Stimulated activated CD4-positive, alpha-beta T cell treated with anti-CD3 and anti-CD28 coated beads, TNF-alpha, amount 100 ng/mL, for 48 hours (primary cell): ENCODE results near the gene KIAA1328.

Source experiments
- DNase-seq, 3 donors: peaks; one replicate each; pipeline ENCODE4 v3.0.0-alpha.2; 2020; ENCODE audit warnings: low read depth in 3 of 3

KIAA1328 gene

GRCh38 chr18:37218022-37218590 is 389.2 kb downstream of the KIAA1328 start:
- DNase-seq = no peak

DNA sequence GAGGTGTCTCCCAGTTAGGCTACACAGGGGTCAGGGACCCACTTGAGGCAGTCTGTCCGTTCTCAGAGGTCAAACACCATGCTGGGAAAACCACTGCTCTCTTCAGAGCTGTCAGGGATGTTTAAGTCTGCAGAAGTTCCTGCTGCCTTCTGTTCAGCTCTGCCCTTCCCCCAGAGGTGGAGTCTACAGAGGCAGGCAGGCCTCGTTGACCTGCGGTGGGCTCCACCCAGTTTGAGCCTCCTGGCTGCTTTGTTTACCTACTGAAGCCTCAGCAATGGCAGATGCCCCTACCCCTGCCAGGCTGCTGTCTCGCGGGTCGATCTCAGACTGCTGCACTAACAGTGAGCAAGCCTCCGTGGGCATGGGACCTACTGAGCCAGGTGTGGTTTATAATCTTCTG is 390.3 kb downstream of the KIAA1328 start:
- no peak for DNase-seq

DNA sequence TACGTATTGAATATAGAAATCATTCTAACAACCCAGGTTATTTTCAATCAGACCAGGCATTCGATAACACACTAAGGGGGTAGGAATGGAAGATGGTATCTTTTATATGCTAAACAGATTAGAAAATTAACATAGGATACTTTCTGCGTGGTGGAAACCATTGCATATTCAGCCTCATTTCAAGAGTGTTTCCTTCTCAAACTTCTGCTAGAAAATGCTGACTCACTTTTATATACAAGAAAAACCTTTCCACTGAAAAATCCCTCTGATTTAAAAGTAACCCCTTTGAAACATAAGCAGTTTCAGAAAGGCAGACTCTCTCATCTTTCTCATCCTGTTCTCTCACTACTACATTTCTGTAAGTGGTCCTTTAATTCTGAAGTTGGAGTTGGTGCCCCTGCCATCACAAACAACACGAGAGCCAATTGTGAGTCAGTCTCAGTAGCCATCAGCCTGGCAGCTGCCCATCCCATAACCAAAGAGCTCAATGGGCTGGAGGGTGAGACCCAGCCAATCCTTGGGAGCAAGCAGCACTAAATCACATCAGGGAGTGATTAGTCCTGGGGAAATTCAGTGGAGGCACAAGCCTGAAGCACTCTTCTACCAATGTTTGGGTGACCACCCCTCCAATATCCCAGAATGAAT is 393.5 kb downstream of the KIAA1328 start:
- DNase-seq = no peak

DNA sequence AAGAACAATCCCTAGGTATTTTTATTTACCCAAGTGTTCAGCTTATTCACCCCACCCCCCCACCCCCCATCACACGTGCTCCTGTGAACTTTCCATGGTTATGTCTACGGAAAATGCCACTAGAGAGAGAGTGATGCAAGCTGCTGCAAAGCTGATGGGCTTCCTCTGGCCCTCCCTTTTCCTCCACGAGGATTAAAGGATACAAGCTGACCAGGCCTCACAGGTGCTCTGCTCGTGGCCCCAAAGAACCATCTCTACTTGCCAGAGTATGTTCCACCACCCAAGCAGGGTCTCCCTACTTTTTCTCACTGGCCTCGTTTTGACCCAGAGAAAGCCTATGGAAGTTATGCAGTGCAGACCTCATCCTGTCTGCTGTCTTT is 394.1 kb downstream of the KIAA1328 start:
- no peak for DNase-seq

GRCh38 chr18:37225279-37225678 is 396.4 kb downstream of the KIAA1328 start:
- DNase-seq = no peak

DNA sequence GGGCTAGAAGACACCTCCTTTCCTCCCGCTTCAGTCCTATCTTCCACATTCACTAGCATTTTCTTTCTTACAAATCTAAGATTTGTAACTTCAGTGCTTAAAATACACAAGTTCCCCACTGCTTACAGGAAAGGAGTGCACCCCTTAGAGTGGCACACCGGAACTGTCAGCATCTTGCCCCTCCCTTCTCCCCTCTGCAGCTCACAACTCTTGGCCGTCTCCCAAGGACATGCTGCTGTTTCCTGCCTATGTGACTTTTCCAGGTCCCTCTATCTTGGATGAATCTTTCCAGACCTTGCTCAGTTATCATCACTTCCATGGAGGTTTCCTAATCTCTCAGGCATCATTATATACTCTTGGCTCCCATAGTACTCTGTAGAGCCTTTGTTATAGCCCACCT is 401.8 kb downstream of the KIAA1328 start:
- DNase-seq = no peak

GRCh38 chr18:37231251-37231650 is 402.3 kb downstream of the KIAA1328 start:
- DNase-seq = no peak

- DNase-seq = no peak
Measured at GRCh38 chr18:37235583-37235982, 406.7 kb downstream of the KIAA1328 start.

DNA sequence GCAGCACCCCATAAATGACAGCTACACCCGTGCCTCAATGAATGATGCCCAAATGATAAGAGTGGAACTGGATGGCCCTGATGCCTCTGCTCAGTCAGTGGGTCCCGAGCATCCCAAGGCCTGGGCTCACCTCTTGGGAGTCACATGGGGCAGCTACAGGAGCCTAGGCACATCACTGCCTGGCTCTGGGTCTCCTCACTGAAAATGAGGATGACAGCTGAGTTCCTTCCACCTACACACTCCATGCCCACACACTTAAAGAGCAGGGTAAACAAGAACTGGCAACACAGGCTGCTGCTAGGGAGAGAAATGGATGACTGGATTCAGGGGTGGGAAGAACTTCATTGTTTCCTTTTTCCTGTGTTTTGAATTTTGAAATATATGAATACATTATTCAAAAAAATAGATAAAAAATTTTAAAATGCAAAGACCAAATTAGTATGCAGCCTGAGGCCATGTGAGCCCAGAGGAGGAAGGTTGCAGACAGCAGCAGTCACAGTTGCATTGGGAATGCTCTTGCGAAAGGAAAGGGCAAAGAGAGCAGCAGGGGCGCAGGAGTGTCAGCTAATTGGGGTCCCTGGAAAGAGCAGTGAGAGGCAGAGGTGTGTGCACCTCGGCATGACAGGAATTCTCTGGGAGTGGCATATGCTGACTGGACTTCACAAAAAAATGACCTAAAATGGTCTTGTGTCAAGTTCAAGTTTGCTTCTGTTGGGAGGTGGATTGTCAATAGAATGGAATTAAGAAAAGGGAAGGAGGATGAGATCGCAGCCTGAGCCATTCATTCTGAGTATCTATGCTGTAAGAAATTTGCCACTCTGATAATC is 409.6 kb downstream of the KIAA1328 start:
- no peak for DNase-seq

DNA sequence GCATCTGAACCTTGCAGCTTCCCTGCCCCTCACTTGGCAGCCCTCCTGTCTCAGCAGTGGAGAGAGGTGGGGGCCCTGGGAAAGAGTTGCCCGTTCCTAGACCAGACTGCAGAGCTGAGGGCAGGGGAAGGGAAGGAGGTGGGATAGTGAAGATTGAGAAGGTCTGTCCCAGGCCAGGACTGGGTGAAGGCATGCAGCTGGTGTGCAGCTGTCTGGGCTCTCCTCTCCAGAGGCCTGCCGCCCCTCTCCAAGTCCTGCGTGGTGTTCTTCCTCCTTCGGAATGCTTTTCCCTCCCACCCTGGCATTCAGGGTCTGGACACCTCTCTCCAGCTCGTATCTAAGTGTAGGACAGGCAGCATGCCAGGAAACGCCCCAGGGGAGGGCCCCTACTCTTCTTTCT is 413.2 kb downstream of the KIAA1328 start:
- no peak for DNase-seq

DNA sequence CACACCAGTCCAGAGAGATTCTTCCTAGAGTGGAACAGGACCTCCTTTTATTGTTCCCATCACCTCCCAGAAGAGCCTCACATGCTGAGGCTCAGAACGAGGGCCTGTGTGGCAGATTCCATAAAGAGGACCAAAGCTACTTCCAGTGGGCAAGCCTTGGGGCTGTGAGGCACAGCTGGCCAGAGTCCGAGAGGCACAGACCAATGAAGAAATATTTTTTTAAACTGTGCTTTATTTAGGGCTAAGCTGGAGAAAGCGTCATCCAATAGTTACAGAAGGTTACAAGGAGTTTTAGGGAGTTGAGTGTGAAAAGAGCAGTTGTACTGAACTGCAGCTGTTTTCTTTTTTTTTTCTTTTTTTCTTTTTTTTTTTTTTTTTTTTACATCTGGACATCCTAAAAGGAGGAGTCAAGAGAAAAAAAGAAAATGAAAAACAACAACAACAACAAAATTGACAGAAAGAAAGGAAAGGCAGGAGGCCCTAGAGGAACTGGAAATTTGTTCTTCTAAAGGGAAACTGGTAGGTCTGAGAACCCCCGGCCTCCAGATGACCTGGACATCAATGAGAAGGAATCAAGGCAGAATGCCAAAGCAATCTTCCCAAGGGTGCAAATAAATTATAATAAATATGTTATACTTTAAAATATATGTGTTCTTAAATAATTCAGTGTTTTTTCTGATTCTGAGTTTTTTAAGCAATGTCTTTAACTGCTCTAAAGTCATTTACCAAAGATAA is 414.1 kb downstream of the KIAA1328 start:
- no peak for DNase-seq

DNA sequence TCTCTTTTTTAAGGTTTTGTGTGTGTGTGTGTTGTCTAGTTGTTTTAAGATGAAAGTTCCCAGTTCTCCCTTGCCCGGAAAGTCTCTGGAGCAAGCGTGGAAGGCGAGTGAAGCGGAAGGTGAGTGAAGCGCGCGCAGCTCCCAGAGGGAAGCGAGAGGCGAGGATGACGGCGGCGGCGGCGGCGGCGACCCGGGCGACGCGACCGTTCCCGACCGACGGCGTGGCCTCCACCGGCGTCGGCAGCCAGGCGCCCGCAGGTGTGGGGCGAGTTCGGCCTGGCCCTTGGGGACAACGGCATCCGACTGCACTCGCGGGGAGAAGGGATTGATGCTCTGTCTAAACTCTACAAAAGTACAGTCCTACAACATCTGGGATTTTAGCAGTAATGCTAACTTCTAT is 414.8 kb downstream of the KIAA1328 start:
- no peak for DNase-seq

DNA sequence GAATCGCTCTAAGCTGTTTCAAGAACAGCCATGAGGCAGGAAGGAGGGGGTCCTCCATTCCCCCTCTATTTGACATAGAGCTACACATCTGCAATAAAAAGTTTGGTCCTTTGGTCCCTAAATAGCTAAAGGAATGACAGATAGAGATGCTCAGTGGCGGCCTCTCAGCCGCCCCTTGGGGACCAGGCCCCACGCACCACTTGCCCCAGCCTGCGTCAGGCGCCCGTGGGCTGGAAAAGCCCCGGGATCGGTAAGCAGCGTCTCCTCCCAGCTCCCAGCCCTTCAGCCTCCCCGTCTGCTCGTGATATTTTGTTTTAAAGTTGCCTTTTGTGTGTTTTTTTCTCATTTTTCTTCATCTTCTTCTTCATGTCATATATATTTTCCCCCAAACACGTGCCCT is 415.7 kb downstream of the KIAA1328 start:
- DNase-seq = no peak

DNA sequence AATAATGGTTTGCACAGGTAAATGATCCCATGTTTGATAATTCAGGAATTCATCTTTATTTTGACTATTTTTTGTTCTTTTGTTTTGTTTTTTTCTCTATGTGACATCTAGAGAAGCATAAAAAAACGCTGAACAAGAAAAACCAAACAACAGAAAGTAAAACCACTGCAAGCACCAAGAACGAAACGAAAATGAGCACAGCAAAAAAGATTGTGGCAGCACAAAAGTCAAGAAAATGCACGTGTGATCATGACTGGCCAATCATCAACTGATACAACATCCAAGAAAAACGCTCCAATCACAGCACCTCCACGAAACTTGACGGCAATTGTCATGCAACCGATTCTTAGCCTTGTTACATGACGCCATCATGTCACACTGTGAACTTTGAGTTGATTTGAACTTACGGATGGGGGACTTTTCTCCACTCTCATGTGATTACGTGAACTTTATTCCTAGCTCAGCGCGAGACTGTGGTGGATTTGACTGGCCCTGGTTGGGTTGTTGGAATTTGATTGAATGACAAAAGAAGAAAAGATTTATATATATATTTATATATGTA is 417.9 kb downstream of the KIAA1328 start:
- no peak for DNase-seq

GRCh38 chr18:37247497-37248161 is 418.7 kb downstream of the KIAA1328 start:
- no peak for DNase-seq

- no peak for DNase-seq
Measured at GRCh38 chr18:37248281-37248680, 419.4 kb downstream of the KIAA1328 start.

DNA sequence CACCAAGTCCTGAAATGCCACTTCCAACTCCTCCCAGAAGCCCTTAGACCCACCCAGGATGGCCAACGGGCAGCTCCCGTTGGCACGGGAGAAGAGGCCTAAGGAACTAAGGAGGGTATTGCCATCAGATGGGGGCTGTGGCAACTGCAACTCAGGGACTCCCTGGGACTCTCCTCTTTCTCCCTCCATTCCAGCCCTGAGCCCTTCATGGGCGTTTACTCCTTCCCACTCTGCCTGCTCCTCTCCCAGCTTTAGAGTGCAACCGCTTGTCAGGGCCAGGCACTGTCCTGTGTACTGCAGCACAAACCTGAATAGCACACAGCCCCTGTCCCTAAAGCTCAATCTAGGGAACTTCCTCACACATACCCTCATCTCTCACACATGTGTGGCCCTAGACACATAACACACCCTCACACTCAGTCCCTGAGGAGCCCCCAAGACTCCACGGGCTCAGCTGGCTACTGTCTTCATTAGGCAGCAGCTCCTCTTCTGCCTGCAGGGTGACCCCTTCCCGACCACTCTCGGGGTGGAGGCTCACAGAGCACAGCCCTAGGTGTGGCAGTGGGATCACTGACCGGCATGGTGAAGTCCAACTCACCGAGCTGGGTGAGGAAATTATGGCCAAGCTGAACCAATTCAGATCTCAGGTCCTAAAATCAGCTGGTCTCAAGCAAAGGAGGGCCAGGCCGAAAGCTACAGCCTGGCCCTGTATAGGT is 420.4 kb downstream of the KIAA1328 start:
- no peak for DNase-seq

GRCh38 chr18:37249895-37250618 is 421.1 kb downstream of the KIAA1328 start:
- DNase-seq = no peak

DNA sequence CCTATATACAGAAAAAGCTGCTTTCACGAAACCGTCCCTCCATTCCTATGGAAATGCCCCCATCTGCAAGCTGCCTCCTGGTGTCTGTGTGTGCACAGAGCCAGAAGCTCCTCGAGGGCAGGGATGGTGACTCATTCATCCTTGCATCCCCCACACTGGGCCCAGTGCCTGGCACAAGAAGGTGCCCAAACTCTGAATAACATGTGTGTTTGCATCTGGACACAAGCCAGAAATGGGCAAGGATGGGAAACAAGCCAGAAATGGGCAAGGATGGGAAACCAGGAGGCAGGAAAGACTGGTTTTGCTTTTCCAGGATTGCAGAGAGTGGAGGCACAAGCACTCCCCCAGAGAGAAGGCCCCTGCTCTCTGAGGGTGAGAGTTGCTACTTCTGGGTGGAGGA is 422.8 kb downstream of the KIAA1328 start:
- DNase-seq = no peak

GRCh38 chr18:37252342-37252741 is 423.4 kb downstream of the KIAA1328 start:
- DNase-seq = no peak
